ENCODE results near the gene FAM168A. TPM values are rescaled to one million over a fixed set of nuclear protein-coding genes. Genes with fewer than 3 reads are reported as not detected.

The FAM168A gene
- total RNA-seq, 1 donor from 2014 or later = 9.7 TPM

GRCh38 chr11:73556966-73557365, 40.9 kb downstream of the FAM168A start:
- peak in 1 of 2 donors; percentile 7 for DNase-seq (ENCODE audit: low read depth in 2 of 2)

- DNase-seq (ENCODE audit: low read depth in 2 of 2) = no peak
These were observed 42.3 kb downstream of the FAM168A start for GRCh38 chr11:73555615-73556014.

- DNase-seq (ENCODE audit: low read depth in 2 of 2) = peak in 1 of 2 donors; percentile 3
These were observed 43.1 kb downstream of the FAM168A start for GRCh38 chr11:73554671-73555320.

- no peak for DNase-seq (ENCODE audit: low read depth in 2 of 2)
These were observed 44.6 kb downstream of the FAM168A start for GRCh38 chr11:73553266-73553665.

- no peak for DNase-seq (ENCODE audit: low read depth in 2 of 2)
These were observed 46.2 kb downstream of the FAM168A start for GRCh38 chr11:73551677-73552076.

GRCh38 chr11:73549376-73549775, 48.5 kb downstream of the FAM168A start:
- DNase-seq (ENCODE audit: low read depth in 2 of 2) = no peak

- DNase-seq (ENCODE audit: low read depth in 2 of 2) = no peak
These were observed 50.0 kb downstream of the FAM168A start for GRCh38 chr11:73547706-73548595.

- DNase-seq (ENCODE audit: low read depth in 2 of 2) = no peak
These were observed 55.7 kb downstream of the FAM168A start for GRCh38 chr11:73542175-73542574.

GRCh38 chr11:73539506-73540084, 58.3 kb downstream of the FAM168A start:
- no peak for DNase-seq (ENCODE audit: low read depth in 2 of 2)

- DNase-seq (ENCODE audit: low read depth in 2 of 2) = peak in 1 of 2 donors; percentile 45
These were observed 59.5 kb downstream of the FAM168A start for GRCh38 chr11:73538381-73538872.

GRCh38 chr11:73537969-73538368, 59.9 kb downstream of the FAM168A start:
- DNase-seq (ENCODE audit: low read depth in 2 of 2) = no peak

- no peak for DNase-seq (ENCODE audit: low read depth in 2 of 2)
These were observed 61.0 kb downstream of the FAM168A start for GRCh38 chr11:73536961-73537360.

- DNase-seq (ENCODE audit: low read depth in 2 of 2) = no peak
These were observed 65.6 kb downstream of the FAM168A start for GRCh38 chr11:73532310-73532709.

- DNase-seq (ENCODE audit: low read depth in 2 of 2) = no peak
These were observed 66.5 kb downstream of the FAM168A start for GRCh38 chr11:73531386-73531785.

- no peak for DNase-seq (ENCODE audit: low read depth in 2 of 2)
These were observed 67.8 kb downstream of the FAM168A start for GRCh38 chr11:73530109-73530508.

GRCh38 chr11:73529204-73529530, 68.7 kb downstream of the FAM168A start:
- DNase-seq (ENCODE audit: low read depth in 2 of 2) = no peak

- peak; percentile 14 to 37 for DNase-seq (ENCODE audit: low read depth in 2 of 2)
These were observed 69.3 kb downstream of the FAM168A start for GRCh38 chr11:73528483-73529203.

GRCh38 chr11:73528013-73528412, 69.9 kb downstream of the FAM168A start:
- no peak for DNase-seq (ENCODE audit: low read depth in 2 of 2)

GRCh38 chr11:73525611-73526010, 72.3 kb downstream of the FAM168A start:
- no peak for DNase-seq (ENCODE audit: low read depth in 2 of 2)

GRCh38 chr11:73524774-73525173, 73.1 kb downstream of the FAM168A start:
- DNase-seq (ENCODE audit: low read depth in 2 of 2) = no peak

- DNase-seq (ENCODE audit: low read depth in 2 of 2) = peak; percentile 61
These were observed 76.3 kb downstream of the FAM168A start for GRCh38 chr11:73521621-73522020.

All from lung microvascular endothelial cell (primary cell).